H1 (cell line): Measurements from ENCODE around the gene SI. TPM values are rescaled to one million over a fixed set of nuclear protein-coding genes. Genes with fewer than 3 reads are reported as not detected.

Source experiments
- CTCF ChIA-PET: fragments of 300-600 bp; sonication (Branson Sonifier 250); formaldehyde crosslinking; loops from one replicate; lab custom pipeline; 2021; ENCODE audit not compliant: partially characterized antibody; lab: Charles Lee
- POLR2A ChIA-PET: fragments of 300-600 bp; sonication (Branson Sonifier 250); formaldehyde crosslinking; loops from one replicate; lab custom pipeline; 2021; ENCODE audit warnings: inconsistent platforms; ENCODE audit not compliant: partially characterized antibody; lab: Charles Lee
- DNase-seq, 2 experiments: peaks; one replicate each; pipeline versions ENCODE4 v3.0.0 to v3.0.0-alpha.2; 2010 to 2022; ENCODE audit warnings: low spot score in 2 of 2, low read depth in 1 of 2, mixed read lengths in 1 of 2
- FAIRE-seq: peaks from 2 replicates; lab custom pipeline; 2011; peaks lifted over from hg19 to GRCh38; lab: Jason Lieb, UNC
- H2AFZ ChIP-seq: 2 replicates; pipeline ENCODE4 v1.8.1; 2012; ENCODE audit warnings: low read length, inconsistent platforms
- H2AK5ac ChIP-seq: 2 replicates; pipeline ENCODE4 v1.6.1; 2013; ENCODE audit warnings: low read depth, low read length
- H2BK120ac ChIP-seq: replicated peaks from 2 replicates; pipeline ENCODE3; 2013; ENCODE audit warnings: low read depth, low read length, inconsistent platforms
- H2BK12ac ChIP-seq: 2 replicates; pipeline ENCODE4 v1.6.1; 2013; ENCODE audit warnings: low read depth, low read length
- H2BK15ac ChIP-seq: 2 replicates; pipeline ENCODE4 v1.6.1; 2013; ENCODE audit warnings: low read length
- H2BK20ac ChIP-seq: 2 replicates; pipeline ENCODE4 v1.6.1; 2013; ENCODE audit warnings: low read length
- H2BK5ac ChIP-seq: 2 replicates; pipeline ENCODE4 v1.6.1; 2013; ENCODE audit warnings: low read depth, low read length
- H3K14ac ChIP-seq: 2 replicates; pipeline ENCODE4 v1.6.1; 2013; ENCODE audit warnings: inconsistent platforms; ENCODE audit not compliant: insufficient read length
- H3K18ac ChIP-seq: 2 replicates; pipeline ENCODE4 v1.6.1; 2013; ENCODE audit warnings: low read length; ENCODE audit errors: extremely low read depth
- H3K23ac ChIP-seq: 2 replicates; pipeline ENCODE4 v1.6.1; 2013; ENCODE audit warnings: inconsistent platforms; ENCODE audit not compliant: insufficient read length
- H3K23me2 ChIP-seq: 2 replicates; pipeline ENCODE4 v1.6.1; 2013; ENCODE audit warnings: low read depth, low read length
- H3K27ac ChIP-seq: 2 replicates; pipeline ENCODE4 v1.6.1; 2011; ENCODE audit warnings: low read depth, low read length, inconsistent platforms
- H3K27me3 ChIP-seq, 4 experiments: replicated peaks in 1 of 4; 1 replicate in 1 of 4; 2 replicates in 3 of 4; pipeline versions ENCODE4 v1.6.1 to v1.8.1; 2011 to 2013; ENCODE audit warnings: low read length in 3 of 4, mild to moderate bottlenecking in 3 of 4, inconsistent platforms in 2 of 4, mixed read lengths in 2 of 4, moderate library complexity in 1 of 4; ENCODE audit not compliant: control insufficient read depth in 3 of 4, insufficient read depth in 3 of 4; ENCODE audit errors: extremely low read depth in 1 of 4
- H3K36me3 ChIP-seq, 4 experiments: 2 replicates each; pipeline versions ENCODE4 v1.6.1 to v1.8.1; 2011 to 2013; ENCODE audit warnings: mild to moderate bottlenecking in 4 of 4, low read length in 3 of 4, moderate library complexity in 2 of 4, control low read depth in 1 of 4, inconsistent platforms in 1 of 4; ENCODE audit not compliant: insufficient read depth in 4 of 4, control insufficient read depth in 2 of 4
- H3K4ac ChIP-seq: replicated peaks from 2 replicates; pipeline ENCODE3; 2013; ENCODE audit warnings: low read length, low read depth, mixed read lengths, inconsistent platforms; ENCODE audit not compliant: insufficient read length
- H3K4me1 ChIP-seq, 4 experiments: replicated peaks in 1 of 4; 1 replicate in 1 of 4; 2 replicates in 3 of 4; pipeline versions ENCODE4 v1.6.1 to v1.8.1; 2011 to 2013; ENCODE audit warnings: low read length in 3 of 4, inconsistent platforms in 2 of 4, mixed read lengths in 1 of 4; ENCODE audit not compliant: insufficient read depth in 4 of 4, control insufficient read depth in 3 of 4
- H3K4me2 ChIP-seq, 2 experiments: 2 replicates each; pipeline versions ENCODE4 v1.6.1 to v1.8.1; 2011 to 2013; ENCODE audit warnings: low read depth in 2 of 2, low read length in 2 of 2, control low read depth in 1 of 2, inconsistent platforms in 1 of 2, mild to moderate bottlenecking in 1 of 2; ENCODE audit not compliant: insufficient read depth in 1 of 2
- H3K4me3 ChIP-seq, 4 experiments: fragments of 200-600, 300-600 bp in 1 of 4; sonication (generic), shearing (Covaris generic), sonication (Bioruptor Twin) in 1 of 4; 2 replicates each; pipeline versions ENCODE4 v1.5.1 to v1.8.1; 2011 to 2016; ENCODE audit warnings: low read length in 4 of 4, low read depth in 3 of 4, control low read depth in 2 of 4, inconsistent platforms in 2 of 4, mild to moderate bottlenecking in 2 of 4, mixed read lengths in 1 of 4, moderate library complexity in 1 of 4; ENCODE audit not compliant: insufficient read depth in 2 of 4; ENCODE audit errors: extremely low read depth in 1 of 4
- H3K56ac ChIP-seq: replicated peaks from 2 replicates; pipeline ENCODE3; 2013; ENCODE audit warnings: low read depth, mild to moderate bottlenecking, mixed read lengths, low read length, inconsistent platforms; ENCODE audit not compliant: insufficient read length
- H3K79me1 ChIP-seq: 2 replicates; pipeline ENCODE4 v1.6.1; 2013; ENCODE audit warnings: low read depth, low read length, control low read depth
- H3K79me2 ChIP-seq, 2 experiments: 2 replicates each; pipeline versions ENCODE4 v1.6.1 to v1.8.1; 2012 to 2013; ENCODE audit warnings: low read length in 2 of 2, mild to moderate bottlenecking in 2 of 2, inconsistent platforms in 1 of 2; ENCODE audit not compliant: insufficient read depth in 2 of 2, control insufficient read depth in 1 of 2
- H3K9ac ChIP-seq, 4 experiments: replicated peaks in 1 of 4; 1 replicate in 1 of 4; 2 replicates in 3 of 4; pipeline versions ENCODE4 v1.6.1 to v1.8.1; 2011 to 2013; ENCODE audit warnings: low read depth in 3 of 4, low read length in 3 of 4, control low read depth in 2 of 4, mild to moderate bottlenecking in 2 of 4, moderate library complexity in 2 of 4, inconsistent platforms in 1 of 4; ENCODE audit errors: extremely low read depth in 1 of 4
- H3K9me3 ChIP-seq, 2 experiments: 2 replicates each; pipeline versions ENCODE4 v1.6.1 to v1.8.1; 2012 to 2013; ENCODE audit warnings: mild to moderate bottlenecking in 2 of 2, moderate library complexity in 2 of 2, control low read depth in 1 of 2, inconsistent platforms in 1 of 2, low read depth in 1 of 2, low read length in 1 of 2, mixed read lengths in 1 of 2; ENCODE audit not compliant: insufficient read depth in 2 of 2
- H4K20me1 ChIP-seq, 2 experiments: replicated peaks in 1 of 2; 2 replicates each; pipeline versions ENCODE3 to v1.8.1; 2011 to 2013; ENCODE audit warnings: inconsistent platforms in 2 of 2, low read length in 2 of 2, mild to moderate bottlenecking in 1 of 2; ENCODE audit not compliant: insufficient read depth in 2 of 2, control insufficient read depth in 1 of 2
- H4K5ac ChIP-seq: 2 replicates; pipeline ENCODE4 v1.6.1; 2013; ENCODE audit warnings: low read length, low read depth, mixed read lengths, inconsistent platforms; ENCODE audit not compliant: insufficient read length
- H4K8ac ChIP-seq: 2 replicates; pipeline ENCODE4 v1.8.0; 2013; ENCODE audit warnings: mild to moderate bottlenecking, moderate library complexity, low read length, inconsistent platforms; ENCODE audit not compliant: insufficient read depth; ENCODE audit errors: extremely low read depth
- H4K91ac ChIP-seq: replicated peaks from 2 replicates; pipeline ENCODE3; 2013; ENCODE audit warnings: low read length, mixed read lengths, inconsistent platforms; ENCODE audit not compliant: insufficient read length
- HDAC6 ChIP-seq: IDR thresholded peaks from one replicate; pipeline ENCODE4 v1.7.1; 2012; ENCODE audit warnings: low read depth, mild to moderate bottlenecking, inconsistent platforms, low read length, moderate library complexity
- JUN ChIP-seq: IDR thresholded peaks from 2 replicates; pipeline ENCODE4 v1.6.1; 2011; ENCODE audit warnings: low read depth, mild to moderate bottlenecking, improper control_type of control experiment, low read length
- MAX ChIP-seq: IDR thresholded peaks from 2 replicates; pipeline ENCODE4 v1.6.1; 2012; ENCODE audit warnings: inconsistent platforms
- NRF1 ChIP-seq: IDR thresholded peaks from 2 replicates; pipeline ENCODE4 v1.6.1; 2011; ENCODE audit warnings: mild to moderate bottlenecking, low read depth, low read length, improper control_type of control experiment
- PHF8 ChIP-seq: fragments of 200-600 bp; sonication (generic); conservative IDR thresholded peaks from 2 replicates; pipeline ENCODE4 v1.7.1; 2012; ENCODE audit warnings: low read depth, mild to moderate bottlenecking, inconsistent platforms, low read length, moderate library complexity
- RBBP5 ChIP-seq: IDR thresholded peaks from 2 replicates; pipeline ENCODE4 v1.7.1; 2012; ENCODE audit warnings: low read depth, mild to moderate bottlenecking, inconsistent platforms, low read length, moderate library complexity, borderline replicate concordance
- SIN3A ChIP-seq, 2 experiments: IDR thresholded peaks in 1 of 2; conservative IDR thresholded peaks in 1 of 2; 2 replicates each; pipeline ENCODE4 v1.6.1; 2011 to 2012; ENCODE audit warnings: low read length in 2 of 2, improper control_type of control experiment in 1 of 2, low read depth in 1 of 2, mild to moderate bottlenecking in 1 of 2
- ZNF274 ChIP-seq: IDR thresholded peaks from 2 replicates; pipeline ENCODE4 v1.7.0; 2012; ENCODE audit warnings: low read length, borderline replicate concordance; ENCODE audit errors: extremely low read depth
- long read RNA-seq, 2 experiments: library from RNA in 1 of 2; library from capped mRNA in 1 of 2; stranded (forward); transcript quantifications; one replicate each; pipeline ENCODE4 v2.0.0, GENCODE V29; 2021; ENCODE audit warnings: inconsistent platforms in 1 of 2
- polyA minus RNA-seq, 3 experiments: library from RNA; depleted of rRNA, polyadenylated mRNA; stranded (reverse); fragments of >200 nt; gene quantifications; 1 replicate in 2 of 3; 2 replicates in 1 of 3; pipeline ENCODE4 v1.2.3, GENCODE V29; 2011
- polyA plus RNA-seq, 7 experiments: library from polyadenylated mRNA; depleted of rRNA in 3 of 7; stranded (reverse) in 5 of 7; unstranded in 2 of 7; fragments of >200 nt in 5 of 7; fragments of 200-250 nt in 2 of 7; gene quantifications; 1 replicate in 5 of 7; 2 replicates in 1 of 7; 4 replicates in 1 of 7; pipeline versions ENCODE4 v1.2.1 to v1.2.3, GENCODE V29; 2011 to 2013; ENCODE audit warnings: missing spikeins in 2 of 7, mixed read lengths in 2 of 7
- total RNA-seq: library from RNA; stranded (reverse); fragmentation: NEBNext Ultra II Directional; extraction: Animal tissue kit (Norgen Biotek cat#: 25700); gene quantifications from 2 replicates; pipeline ENCODE4 v1.2.1, GENCODE V29; 2021

SI gene
- total RNA-seq (not detected in 2 replicates), polyA plus RNA-seq (2011; rRNA removed) (not detected in 2 replicates), polyA minus RNA-seq (2011; rRNA and poly(A)+ RNA removed) (not detected in 2 replicates)
- not detected for polyA plus RNA-seq (2011; cell fraction: cytosol; rRNA removed)
- polyA plus RNA-seq (2011; cell fraction: nucleus; rRNA removed) = not detected
- not detected in 4 replicates for polyA plus RNA-seq (2012, experiment 1 of 2)
- polyA plus RNA-seq (2012, experiment 2 of 2) = not detected
- not detected for polyA plus RNA-seq (2013, experiment 1 of 2)
- polyA plus RNA-seq (2013, experiment 2 of 2) = not detected
- not detected for polyA minus RNA-seq (2011; cell fraction: cytosol; rRNA and poly(A)+ RNA removed)
- not detected for polyA minus RNA-seq (2011; cell fraction: nucleus; rRNA and poly(A)+ RNA removed)
- long read RNA-seq, experiment 1 = 0 reads
- long read RNA-seq, experiment 2 = 0 reads

GRCh38 chr3:165078293-165078692, at the start of gene SI:
SI (minus strand) TSS chr3:165078496; CDS start chr3:165076012, 2,484 bp downstream.
- TF ChIP-seq ZNF274 = no peak
- no peak for TF ChIP-seq HDAC6
- TF ChIP-seq JUN = no peak
- TF ChIP-seq MAX = no peak
- TF ChIP-seq RBBP5 = no peak
- TF ChIP-seq PHF8 = no peak
- TF ChIP-seq SIN3A (conservative IDR thresholded peaks at IDR 0.05 in 1 of 2, IDR thresholded peaks at IDR 0.05 in 1 of 2; ENCODE audit: low read depth in 1 of 2, low read length in 2 of 2) = no peak
- no peak for TF ChIP-seq NRF1
- no peak within 1 kb of the TSS for H3K4me3 ChIP-seq
- no peak within 1 kb of the TSS for H2BK12ac ChIP-seq
- FAIRE-seq (no peak), DNase-seq (no peak)
- H4K91ac ChIP-seq = no peak within 1 kb of the TSS
- POLR2A ChIA-PET = no interaction called here
- no peak within 1 kb of the TSS for H2BK20ac ChIP-seq
- no peaks in the 10 kb centered on the region for H4K20me1 ChIP-seq
- no peak within 1 kb of the TSS for H4K8ac ChIP-seq
- no peak within 1 kb of the TSS for H3K9ac ChIP-seq
- peaks cover 0 to 1% (median 0%) of the 10 kb centered on the region in 4 experiments; a peak in 1 of 7 replicates for H3K27me3 ChIP-seq
- H2AFZ ChIP-seq = no peak within 1 kb of the TSS
- no peak within 1 kb of the TSS for H3K4me2 ChIP-seq
- H3K27ac ChIP-seq = no peak within 1 kb of the TSS
- no peaks in the 10 kb centered on the region for H3K4me1 ChIP-seq
- no peaks in the 10 kb centered on the region for H3K79me2 ChIP-seq
- H3K23ac ChIP-seq = no peak within 1 kb of the TSS
- CTCF ChIA-PET = no interaction called here
- H3K9me3 ChIP-seq = no peaks in the 10 kb centered on the region
- no peaks in the 10 kb centered on the region for H3K23me2 ChIP-seq
- H2AK5ac ChIP-seq = no peak within 1 kb of the TSS
- H3K18ac ChIP-seq = no peak within 1 kb of the TSS
- no peaks in the 10 kb centered on the region for H3K79me1 ChIP-seq
- no peak within 1 kb of the TSS for H3K14ac ChIP-seq
- no peak within 1 kb of the TSS for H4K5ac ChIP-seq
- no peak within 1 kb of the TSS for H2BK5ac ChIP-seq
- no peak within 1 kb of the TSS for H3K56ac ChIP-seq
- H2BK120ac ChIP-seq = no peak within 1 kb of the TSS
- no peak within 1 kb of the TSS for H3K4ac ChIP-seq
- no peak within 1 kb of the TSS for H2BK15ac ChIP-seq
- H3K36me3 ChIP-seq = no peaks in the 10 kb centered on the region
